Amygdala (tissue), 56 donors: ENCODE results near the gene TSC22D1.

Experiments used
- DNase-seq, 56 donors: peaks; one replicate each; lab custom pipeline; 2025; lab: John Stamatoyannopoulos, UW

The TSC22D1 gene

GRCh38 chr13:44413095-44413494 lies 163.0 kb downstream of the TSC22D1 start:
- DNase-seq, result no peak

DNA sequence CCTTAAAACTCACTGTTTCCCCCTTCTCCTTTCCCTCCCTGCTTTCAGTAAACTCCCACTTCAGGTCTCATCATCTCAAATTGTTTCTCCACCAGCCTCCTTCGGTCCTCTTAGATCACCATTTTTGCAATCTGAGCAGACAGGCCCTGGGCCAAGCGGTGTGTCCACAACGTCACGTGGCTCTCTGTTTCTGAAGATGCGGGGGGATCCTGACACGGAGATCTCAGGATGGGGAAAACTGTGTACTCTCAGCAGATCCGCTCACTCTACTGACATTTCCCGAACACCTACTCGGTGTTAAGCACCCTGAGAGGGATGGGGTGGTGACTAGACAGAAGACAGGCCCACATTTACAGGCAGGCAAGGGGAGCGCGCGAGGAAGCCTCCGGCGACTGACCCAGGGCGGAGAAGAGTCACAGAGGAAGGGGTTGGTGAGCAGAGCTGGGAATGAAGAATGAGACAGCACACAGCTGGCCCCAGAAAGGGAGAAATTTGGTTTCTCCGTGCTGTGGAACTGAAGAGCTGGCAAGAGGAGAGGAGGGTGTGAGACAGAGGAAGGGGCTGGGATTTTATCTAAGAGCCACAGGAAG lies 163.7 kb downstream of the TSC22D1 start:
- DNase-seq, result no peak

DNA sequence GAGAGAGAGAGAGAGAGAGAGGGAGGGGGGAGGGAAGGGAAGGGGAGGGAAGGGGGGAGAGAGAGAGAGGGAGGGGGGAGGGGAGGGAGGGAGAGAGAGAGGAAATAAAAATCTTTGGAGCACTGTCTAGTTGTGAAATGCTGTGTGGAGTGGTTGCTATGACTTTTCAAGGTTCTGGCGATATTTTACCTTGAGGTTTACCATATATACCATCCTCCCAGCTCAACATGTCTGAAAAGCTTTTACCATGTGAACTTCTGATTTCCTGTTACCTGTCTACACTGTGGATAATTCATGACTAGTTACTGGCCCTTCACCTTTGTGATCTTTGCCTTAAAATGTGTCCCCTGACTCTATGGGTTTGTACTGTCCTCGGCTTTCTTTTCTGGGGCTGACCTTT lies 164.3 kb downstream of the TSC22D1 start:
- DNase-seq, result no peak

GRCh38 chr13:44410328-44410859 lies 165.7 kb downstream of the TSC22D1 start:
- no peak for DNase-seq

- DNase-seq, result no peak
These were observed 166.5 kb downstream of the TSC22D1 start for GRCh38 chr13:44409595-44409994.

GRCh38 chr13:44407891-44408290 lies 168.2 kb downstream of the TSC22D1 start:
- no peak for DNase-seq

- DNase-seq, result no peak
These were observed 168.8 kb downstream of the TSC22D1 start for GRCh38 chr13:44407379-44407778.

DNA sequence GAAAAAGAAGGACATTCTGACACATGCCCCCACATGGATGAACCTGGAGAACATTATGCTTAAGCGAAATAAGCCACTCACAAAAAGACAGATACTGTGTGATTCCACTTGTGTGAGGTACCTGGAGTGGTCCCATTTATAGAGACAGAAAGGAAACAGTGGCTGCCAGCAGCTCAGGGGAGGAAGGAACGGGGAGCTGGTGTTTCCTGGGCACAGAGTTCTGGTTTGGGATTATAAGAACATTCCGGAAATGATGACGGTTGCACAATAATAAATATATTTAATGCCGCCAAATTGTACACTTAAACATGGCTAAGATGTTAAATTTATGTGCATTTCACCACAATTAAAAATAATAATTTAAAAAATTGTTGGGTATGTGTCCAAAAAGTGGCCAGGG lies 169.5 kb downstream of the TSC22D1 start:
- no peak for DNase-seq

GRCh38 chr13:44404261-44405132 lies 171.6 kb downstream of the TSC22D1 start:
- DNase-seq, result no peak

DNA sequence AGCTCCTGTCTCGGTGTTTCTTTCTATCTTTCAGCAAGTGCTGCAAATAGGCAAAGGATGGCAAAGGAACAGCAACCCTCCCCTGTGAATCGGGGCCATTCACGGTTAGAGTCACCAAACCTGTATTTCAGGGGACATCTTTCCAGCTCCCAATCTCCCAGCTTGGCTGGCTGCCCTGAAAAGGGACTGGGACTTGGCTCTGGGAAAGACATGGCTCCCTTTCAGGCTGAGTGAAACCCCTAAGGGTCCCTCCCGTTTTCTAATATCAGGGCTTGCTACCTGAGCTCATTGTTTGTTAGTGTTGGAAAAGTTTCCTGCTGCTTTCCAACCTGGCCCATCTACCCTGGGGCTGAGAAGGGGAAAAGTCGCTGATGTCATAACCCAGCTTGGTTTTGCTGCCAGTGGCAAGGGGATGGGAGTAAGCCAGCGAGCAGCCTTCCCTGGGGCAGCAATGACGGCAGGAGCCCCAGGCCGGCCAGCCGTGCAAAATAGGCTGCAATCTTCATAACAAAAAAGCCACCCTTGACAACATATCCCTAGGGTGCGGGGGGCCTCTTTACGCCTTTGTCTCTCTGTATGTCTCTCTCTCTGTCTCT lies 172.6 kb downstream of the TSC22D1 start:
- peak in 2 of 56 donors; percentile 11 to 28 for DNase-seq

DNA sequence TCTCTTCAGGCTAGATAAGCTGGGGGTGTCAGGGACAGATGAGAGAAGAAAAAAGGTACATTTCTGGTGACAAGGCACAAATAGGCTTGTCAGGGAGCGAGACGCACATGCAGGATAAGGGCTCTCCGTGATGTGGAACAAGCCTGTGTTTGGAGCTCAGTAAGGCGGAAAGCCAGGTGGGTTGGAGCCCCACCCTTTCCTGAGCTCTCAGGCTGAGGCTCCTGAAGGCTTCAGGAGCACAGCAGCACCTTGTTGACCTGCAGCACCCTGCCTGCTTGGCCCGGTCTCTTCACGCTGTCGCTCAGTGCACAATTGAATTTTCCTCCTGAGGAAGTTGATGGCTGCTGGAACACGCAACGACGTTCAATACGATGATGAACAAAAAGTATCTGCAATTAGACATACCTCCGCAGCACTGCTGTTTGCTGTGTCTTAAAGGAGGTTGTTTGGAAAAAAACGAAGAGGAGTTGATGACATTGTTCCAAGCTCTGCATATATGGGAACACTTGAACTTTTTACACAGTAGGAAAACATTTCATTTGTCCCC lies 173.2 kb downstream of the TSC22D1 start:
- no peak for DNase-seq

- no peak for DNase-seq
These were observed 174.6 kb downstream of the TSC22D1 start for GRCh38 chr13:44401577-44401976.

- no peak for DNase-seq
These were observed 175.4 kb downstream of the TSC22D1 start for GRCh38 chr13:44400736-44401135.

GRCh38 chr13:44399074-44399473 lies 177.1 kb downstream of the TSC22D1 start:
- DNase-seq, result no peak

DNA sequence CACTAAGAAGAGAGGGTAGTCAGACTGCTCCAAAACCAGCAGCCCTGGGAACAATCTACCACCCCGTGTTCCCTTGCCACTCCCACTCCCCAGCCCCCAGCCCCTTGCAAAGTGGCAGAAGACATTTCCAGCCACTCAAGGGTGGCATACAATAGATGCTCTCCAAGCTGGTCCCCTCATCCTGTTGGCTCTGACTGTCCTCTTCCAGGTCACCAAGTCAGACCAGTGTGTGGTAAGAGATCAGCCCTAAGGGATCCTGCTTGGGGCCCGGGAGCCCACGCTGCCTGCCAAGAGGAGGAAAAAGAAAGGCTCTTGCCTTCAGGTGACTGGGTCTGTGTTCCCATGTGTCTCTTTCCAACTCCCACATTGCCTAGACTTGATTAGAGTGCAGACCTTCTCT lies 177.5 kb downstream of the TSC22D1 start:
- no peak for DNase-seq

DNA sequence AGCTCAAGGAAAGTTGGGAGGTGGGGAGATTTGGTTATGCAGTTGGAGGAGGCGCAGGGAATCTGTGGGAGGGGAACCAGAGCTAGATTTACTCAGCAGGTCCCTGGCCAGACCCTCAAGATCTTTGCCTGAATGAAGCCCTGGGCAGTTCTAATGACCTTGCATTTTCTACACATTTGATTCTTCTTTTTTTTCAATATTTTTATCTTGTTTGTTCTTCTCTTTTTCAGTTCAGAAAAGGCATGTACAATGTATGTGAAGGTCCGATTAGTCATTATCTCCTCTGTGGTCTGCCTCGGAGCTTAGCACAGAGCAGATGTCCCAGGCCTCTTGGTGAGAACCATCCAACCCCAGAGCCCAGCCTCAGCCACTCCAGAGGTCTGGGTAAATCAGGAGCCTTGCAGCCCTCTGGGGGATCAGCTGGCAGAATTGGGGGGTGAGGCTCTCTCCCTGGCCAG lies 178.3 kb downstream of the TSC22D1 start:
- no peak for DNase-seq

GRCh38 chr13:44396701-44397580 lies 179.2 kb downstream of the TSC22D1 start:
- peak in 8 of 56 donors; percentile 13 to 37 (median 19) for DNase-seq

DNA sequence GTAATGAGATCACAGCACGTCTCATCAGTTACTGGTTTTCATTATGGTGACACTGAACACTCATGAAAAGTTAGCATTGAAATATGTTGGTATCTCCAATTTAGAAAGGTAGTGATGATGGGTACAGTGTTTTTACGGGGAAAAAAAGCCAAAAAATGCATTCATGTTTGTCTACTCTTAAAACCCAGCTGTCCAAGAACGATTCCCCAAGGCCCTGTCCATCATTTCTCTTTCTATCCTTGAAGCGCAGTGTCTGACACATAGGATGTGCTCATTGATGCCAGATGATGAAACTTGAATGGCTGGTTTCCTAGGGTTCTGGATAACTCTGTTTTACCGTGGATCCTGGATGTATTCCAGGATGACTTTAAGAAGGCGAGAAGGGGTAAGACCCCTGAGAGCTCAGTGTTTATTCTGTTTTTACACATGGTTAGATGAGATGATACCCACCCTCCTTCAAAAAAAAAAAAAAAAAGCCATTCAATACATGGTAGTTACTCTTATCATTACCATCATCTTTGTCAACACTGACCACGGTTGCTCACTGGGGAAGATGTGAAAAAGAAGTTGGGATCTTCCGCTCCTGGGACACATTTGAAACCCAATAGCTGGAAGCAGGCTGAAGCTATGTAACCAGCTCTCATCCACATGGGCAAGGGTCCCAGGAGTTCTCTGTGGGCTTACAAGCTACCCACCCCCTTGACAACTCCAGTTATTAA lies 180.0 kb downstream of the TSC22D1 start:
- no peak for DNase-seq

GRCh38 chr13:44394658-44395057 lies 181.5 kb downstream of the TSC22D1 start:
- DNase-seq, result no peak
